Nephron (organoid): ENCODE data around the gene SPPL2B.

Source experiments
- H3K27ac Mint-ChIP-seq, 3 experiments: 2 replicates each; pipeline ENCODE4 v1.8.0; 2020; ENCODE audit warnings: mixed read lengths in 3 of 3, mild to moderate bottlenecking in 2 of 3, moderate library complexity in 1 of 3
- H3K27me3 Mint-ChIP-seq: 2 replicates; pipeline ENCODE4 v1.8.0; 2021; ENCODE audit warnings: low read depth, mild to moderate bottlenecking, moderate library complexity, mixed read lengths
- H3K36me3 Mint-ChIP-seq: 2 replicates; pipeline ENCODE4 v1.8.0; 2020; ENCODE audit warnings: low read depth, mixed read lengths
- H3K4me1 Mint-ChIP-seq: 2 replicates; pipeline ENCODE4 v1.8.0; 2020; ENCODE audit warnings: mixed read lengths
- H3K4me3 Mint-ChIP-seq, 3 experiments: 2 replicates each; pipeline ENCODE4 v1.8.0; 2020; ENCODE audit warnings: mild to moderate bottlenecking in 3 of 3, mixed read lengths in 3 of 3, moderate library complexity in 2 of 3
- H3K9me3 Mint-ChIP-seq: 2 replicates; pipeline ENCODE4 v1.8.0; 2020; ENCODE audit warnings: mixed read lengths
- TF ChIP-seq, protein P1 (sequence below), 3 experiments: fragments of 200-600 bp; sonication (generic); IDR thresholded peaks; one replicate each; pipeline ENCODE4 v1.5.0; 2021; ENCODE audit warnings: antibody characterized with exemption in 3 of 3; ENCODE audit not compliant: unreplicated experiment in 3 of 3

The SPPL2B gene

GRCh38 chr19:2336528-2337328 is 8.2 kb downstream of the SPPL2B start:
- peaks cover 34% of the 10 kb centered on the region for H3K4me1 Mint-ChIP-seq
- TF ChIP-seq, protein P1, sequence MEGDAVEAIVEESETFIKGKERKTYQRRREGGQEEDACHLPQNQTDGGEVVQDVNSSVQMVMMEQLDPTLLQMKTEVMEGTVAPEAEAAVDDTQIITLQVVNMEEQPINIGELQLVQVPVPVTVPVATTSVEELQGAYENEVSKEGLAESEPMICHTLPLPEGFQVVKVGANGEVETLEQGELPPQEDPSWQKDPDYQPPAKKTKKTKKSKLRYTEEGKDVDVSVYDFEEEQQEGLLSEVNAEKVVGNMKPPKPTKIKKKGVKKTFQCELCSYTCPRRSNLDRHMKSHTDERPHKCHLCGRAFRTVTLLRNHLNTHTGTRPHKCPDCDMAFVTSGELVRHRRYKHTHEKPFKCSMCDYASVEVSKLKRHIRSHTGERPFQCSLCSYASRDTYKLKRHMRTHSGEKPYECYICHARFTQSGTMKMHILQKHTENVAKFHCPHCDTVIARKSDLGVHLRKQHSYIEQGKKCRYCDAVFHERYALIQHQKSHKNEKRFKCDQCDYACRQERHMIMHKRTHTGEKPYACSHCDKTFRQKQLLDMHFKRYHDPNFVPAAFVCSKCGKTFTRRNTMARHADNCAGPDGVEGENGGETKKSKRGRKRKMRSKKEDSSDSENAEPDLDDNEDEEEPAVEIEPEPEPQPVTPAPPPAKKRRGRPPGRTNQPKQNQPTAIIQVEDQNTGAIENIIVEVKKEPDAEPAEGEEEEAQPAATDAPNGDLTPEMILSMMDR (IDR thresholded peaks at IDR 0.05; ENCODE audit: unreplicated experiment in 3 of 3), result no peak
- peak overlapping the region in 2 of 3 experiments; percentile 5 to 26 for H3K4me3 Mint-ChIP-seq
- H3K27ac Mint-ChIP-seq, result peak overlapping the region; percentile 17 to 92 (median 49)
- H3K9me3 Mint-ChIP-seq, result no peaks in the 10 kb centered on the region
- no peaks in the 10 kb centered on the region for H3K27me3 Mint-ChIP-seq
- no peaks in the 10 kb centered on the region for H3K36me3 Mint-ChIP-seq

GRCh38 chr19:2337329-2337707 is 8.8 kb downstream of the SPPL2B start:
- Mint-ChIP-seq H3K36me3 (no peaks in the 10 kb centered on the region), H3K27ac (peak overlapping the region; percentile 17 to 92 (median 49)), H3K4me3 (peak overlapping the region; percentile 23 to 28 (median 26)), H3K4me1 (peaks cover 32% of the 10 kb centered on the region), H3K9me3 (no peaks in the 10 kb centered on the region), H3K27me3 (no peaks in the 10 kb centered on the region)
- TF ChIP-seq, protein P1 (IDR thresholded peaks at IDR 0.05; ENCODE audit: unreplicated experiment in 3 of 3), result peak; percentile 57 to 64 (median 63)

DNA sequence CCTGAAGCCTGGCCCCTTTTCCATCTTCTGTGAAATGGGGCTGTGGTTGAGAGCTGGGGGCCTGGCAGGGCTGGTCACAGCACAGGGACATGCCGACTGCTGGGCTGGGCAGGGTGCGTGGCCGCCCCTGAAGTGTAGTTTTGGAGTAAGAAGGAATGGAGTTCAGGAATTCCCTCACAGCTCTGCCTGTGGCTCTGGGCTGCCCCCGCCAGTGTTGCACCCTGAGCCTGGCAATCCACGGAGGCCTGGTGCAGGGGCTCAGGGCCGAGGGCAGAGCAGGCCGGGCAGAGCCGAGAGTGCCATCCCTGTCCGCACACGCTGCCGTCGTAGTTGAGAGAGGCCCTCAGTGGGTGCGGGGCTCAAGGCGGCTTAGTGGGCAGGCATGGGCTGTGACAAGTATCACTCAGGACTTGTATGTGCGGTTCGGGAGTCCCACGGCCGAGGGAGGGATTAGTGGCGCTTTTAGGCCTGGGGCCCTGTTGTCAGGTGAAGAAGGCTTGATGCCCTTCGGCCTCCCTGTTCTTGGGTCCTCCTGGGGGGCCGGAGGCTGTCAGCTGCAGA is 9.7 kb downstream of the SPPL2B start:
- Mint-ChIP-seq H3K27ac (peak overlapping the region in 2 of 3 experiments; percentile 17 to 49), H3K4me1 (peaks cover 30% of the 10 kb centered on the region), H3K36me3 (no peaks in the 10 kb centered on the region), H3K27me3 (no peaks in the 10 kb centered on the region), H3K9me3 (no peaks in the 10 kb centered on the region), H3K4me3 (no peak overlapping the region)
- TF ChIP-seq, protein P1 (IDR thresholded peaks at IDR 0.05; ENCODE audit: unreplicated experiment in 3 of 3), result no peak

DNA sequence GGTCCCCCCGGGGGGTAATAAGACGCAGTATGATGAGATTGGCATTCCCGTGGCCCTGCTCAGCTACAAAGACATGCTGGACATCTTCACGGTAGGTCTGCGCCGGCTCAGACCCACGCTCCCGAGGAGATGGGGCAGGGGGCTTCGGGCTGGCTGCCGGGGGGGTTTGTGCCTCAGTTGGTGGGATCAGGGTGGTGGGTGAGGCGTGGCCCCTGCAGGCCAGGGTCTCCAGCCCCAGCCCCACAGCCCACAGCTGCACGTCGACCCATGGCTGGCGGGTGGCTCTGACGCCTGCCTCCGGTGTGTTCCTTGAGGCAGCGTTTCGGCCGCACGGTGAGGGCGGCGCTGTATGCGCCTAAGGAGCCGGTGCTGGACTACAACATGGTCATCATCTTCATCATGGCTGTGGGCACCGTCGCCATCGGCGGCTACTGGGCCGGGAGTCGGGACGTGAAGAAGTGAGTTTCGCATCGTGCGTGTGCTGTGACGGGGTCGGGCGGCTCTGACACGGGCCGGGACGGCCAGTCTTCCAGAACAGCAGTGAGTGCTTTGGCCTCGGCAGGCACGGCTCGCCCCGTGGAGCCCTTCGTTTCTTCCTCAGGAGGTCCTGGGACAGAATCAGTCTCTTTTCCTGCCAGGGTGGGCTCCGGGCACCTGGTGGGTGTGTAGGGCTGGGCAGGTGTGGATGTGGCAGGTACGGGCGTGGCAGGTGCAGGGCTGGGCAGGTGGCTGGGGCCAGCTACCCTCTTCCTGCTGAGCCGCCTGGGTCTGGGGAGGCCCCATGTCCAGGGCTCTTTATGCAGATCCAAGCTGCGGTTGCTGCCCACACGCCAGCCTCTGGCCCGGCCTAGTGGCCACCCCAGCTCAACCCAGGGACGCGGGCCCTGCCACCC is 10.5 kb downstream of the SPPL2B start:
- Mint-ChIP-seq H3K27ac (no peak overlapping the region), H3K9me3 (no peaks in the 10 kb centered on the region), H3K4me3 (no peak overlapping the region), H3K27me3 (no peaks in the 10 kb centered on the region), H3K36me3 (no peaks in the 10 kb centered on the region), H3K4me1 (peaks cover 23% of the 10 kb centered on the region)
- TF ChIP-seq, protein P1 (IDR thresholded peaks at IDR 0.05; ENCODE audit: unreplicated experiment in 3 of 3), result no peak

GRCh38 chr19:2339644-2340310 is 11.3 kb downstream of the SPPL2B start:
- peaks cover 23% of the 10 kb centered on the region for H3K4me1 Mint-ChIP-seq
- no peak overlapping the region for H3K4me3 Mint-ChIP-seq
- no peak overlapping the region for H3K27ac Mint-ChIP-seq
- no peaks in the 10 kb centered on the region for H3K27me3 Mint-ChIP-seq
- no peaks in the 10 kb centered on the region for H3K9me3 Mint-ChIP-seq
- H3K36me3 Mint-ChIP-seq, result no peaks in the 10 kb centered on the region
- TF ChIP-seq, protein P1 (IDR thresholded peaks at IDR 0.05; ENCODE audit: unreplicated experiment in 3 of 3), result no peak
